CD4-positive, alpha-beta T cell treated with Interleukin-6 for 4 hours (primary cell): ENCODE results near the gene TOMM40.
"Not testable (repeated sequence)": the region's sequence is repeated elsewhere in the genome, so short reads cannot be mapped to it uniquely, and the experiment has no call there.

Experiments
- DNase-seq: peaks from one replicate; pipeline ENCODE4 v3.0.0-alpha.2; 2020; ENCODE audit warnings: mixed read lengths

TOMM40 gene

GRCh38 chr19:44900328-44901244, 9.5 kb downstream of the TOMM40 start:
- no peak for DNase-seq

DNA sequence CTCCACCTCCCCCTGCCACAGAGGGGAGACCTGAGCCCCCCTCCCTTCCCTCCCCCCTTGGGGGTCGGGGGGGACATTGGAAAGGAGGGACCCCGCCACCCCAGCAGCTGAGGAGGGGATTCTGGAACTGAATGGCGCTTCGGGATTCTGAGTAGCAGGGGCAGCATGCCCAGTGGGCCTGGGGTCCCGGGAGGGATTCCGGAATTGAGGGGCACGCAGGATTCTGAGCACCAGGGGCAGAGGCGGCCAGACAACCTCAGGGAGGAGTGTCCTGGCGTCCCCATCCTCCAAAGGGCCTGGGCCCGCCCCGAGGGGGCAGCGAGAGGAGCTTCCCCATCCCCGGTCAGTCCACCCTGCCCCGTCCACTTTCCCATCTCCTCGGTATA, 12.2 kb downstream of the TOMM40 start:
- no peak for DNase-seq

- peak; percentile 74 for DNase-seq
Measured at GRCh38 chr19:44903602-44904425, 12.8 kb downstream of the TOMM40 start.

- no peak for DNase-seq
Measured at GRCh38 chr19:44904426-44904994, 13.5 kb downstream of the TOMM40 start.

DNA sequence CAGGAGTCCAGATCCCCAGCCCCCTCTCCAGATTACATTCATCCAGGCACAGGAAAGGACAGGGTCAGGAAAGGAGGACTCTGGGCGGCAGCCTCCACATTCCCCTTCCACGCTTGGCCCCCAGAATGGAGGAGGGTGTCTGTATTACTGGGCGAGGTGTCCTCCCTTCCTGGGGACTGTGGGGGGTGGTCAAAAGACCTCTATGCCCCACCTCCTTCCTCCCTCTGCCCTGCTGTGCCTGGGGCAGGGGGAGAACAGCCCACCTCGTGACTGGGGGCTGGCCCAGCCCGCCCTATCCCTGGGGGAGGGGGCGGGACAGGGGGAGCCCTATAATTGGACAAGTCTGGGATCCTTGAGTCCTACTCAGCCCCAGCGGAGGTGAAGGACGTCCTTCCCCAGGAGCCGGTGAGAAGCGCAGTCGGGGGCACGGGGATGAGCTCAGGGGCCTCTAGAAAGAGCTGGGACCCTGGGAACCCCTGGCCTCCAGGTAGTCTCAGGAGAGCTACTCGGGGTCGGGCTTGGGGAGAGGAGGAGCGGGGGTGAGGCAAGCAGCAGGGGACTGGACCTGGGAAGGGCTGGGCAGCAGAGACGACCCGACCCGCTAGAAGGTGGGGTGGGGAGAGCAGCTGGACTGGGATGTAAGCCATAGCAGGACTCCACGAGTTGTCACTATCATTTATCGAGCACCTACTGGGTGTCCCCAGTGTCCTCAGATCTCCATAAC, 14.5 kb downstream of the TOMM40 start, which contains the start of gene APOE:
Gene APOE, plus strand, starts transcription at position 360 of the 724 bp plus-strand sequence. CDS start 829 bp downstream, outside the sequence.
- DNase-seq, result no peak

DNA sequence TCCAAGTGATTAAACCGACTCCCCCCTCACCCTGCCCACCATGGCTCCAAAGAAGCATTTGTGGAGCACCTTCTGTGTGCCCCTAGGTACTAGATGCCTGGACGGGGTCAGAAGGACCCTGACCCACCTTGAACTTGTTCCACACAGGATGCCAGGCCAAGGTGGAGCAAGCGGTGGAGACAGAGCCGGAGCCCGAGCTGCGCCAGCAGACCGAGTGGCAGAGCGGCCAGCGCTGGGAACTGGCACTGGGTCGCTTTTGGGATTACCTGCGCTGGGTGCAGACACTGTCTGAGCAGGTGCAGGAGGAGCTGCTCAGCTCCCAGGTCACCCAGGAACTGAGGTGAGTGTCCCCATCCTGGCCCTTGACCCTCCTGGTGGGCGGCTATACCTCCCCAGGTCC, 16.6 kb downstream of the TOMM40 start:
- DNase-seq, result no peak

GRCh38 chr19:44908074-44908835, 17.2 kb downstream of the TOMM40 start:
- no peak for DNase-seq

DNA sequence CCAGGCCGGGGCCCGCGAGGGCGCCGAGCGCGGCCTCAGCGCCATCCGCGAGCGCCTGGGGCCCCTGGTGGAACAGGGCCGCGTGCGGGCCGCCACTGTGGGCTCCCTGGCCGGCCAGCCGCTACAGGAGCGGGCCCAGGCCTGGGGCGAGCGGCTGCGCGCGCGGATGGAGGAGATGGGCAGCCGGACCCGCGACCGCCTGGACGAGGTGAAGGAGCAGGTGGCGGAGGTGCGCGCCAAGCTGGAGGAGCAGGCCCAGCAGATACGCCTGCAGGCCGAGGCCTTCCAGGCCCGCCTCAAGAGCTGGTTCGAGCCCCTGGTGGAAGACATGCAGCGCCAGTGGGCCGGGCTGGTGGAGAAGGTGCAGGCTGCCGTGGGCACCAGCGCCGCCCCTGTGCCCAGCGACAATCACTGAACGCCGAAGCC, 17.8 kb downstream of the TOMM40 start:
- no peak for DNase-seq

DNA sequence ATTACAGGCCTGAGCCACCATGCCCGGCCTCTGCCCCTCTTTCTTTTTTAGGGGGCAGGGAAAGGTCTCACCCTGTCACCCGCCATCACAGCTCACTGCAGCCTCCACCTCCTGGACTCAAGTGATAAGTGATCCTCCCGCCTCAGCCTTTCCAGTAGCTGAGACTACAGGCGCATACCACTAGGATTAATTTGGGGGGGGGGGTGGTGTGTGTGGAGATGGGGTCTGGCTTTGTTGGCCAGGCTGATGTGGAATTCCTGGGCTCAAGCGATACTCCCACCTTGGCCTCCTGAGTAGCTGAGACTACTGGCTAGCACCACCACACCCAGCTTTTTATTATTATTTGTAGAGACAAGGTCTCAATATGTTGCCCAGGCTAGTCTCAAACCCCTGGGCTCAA, 18.7 kb downstream of the TOMM40 start:
- DNase-seq, result no peak

DNA sequence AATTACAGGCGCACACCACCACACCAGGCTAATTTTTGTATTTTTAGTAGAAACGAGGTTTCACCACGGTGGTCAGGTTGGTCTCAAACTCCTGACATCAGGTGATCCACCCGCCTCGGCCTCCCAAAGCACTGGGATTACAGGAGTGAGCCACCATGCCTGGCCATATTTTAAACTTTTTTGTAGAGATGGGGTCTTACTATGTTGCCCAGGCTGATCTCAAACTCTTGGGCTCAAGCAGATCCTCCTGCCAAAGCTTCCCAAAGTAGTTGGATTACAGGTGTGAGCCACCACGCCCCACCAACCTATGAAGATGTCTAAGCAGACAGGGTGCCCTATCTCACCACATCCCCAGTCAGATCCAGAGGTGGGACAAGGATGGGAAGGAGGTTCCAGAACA, 20.8 kb downstream of the TOMM40 start:
- DNase-seq, result not testable (repeated sequence)

DNA sequence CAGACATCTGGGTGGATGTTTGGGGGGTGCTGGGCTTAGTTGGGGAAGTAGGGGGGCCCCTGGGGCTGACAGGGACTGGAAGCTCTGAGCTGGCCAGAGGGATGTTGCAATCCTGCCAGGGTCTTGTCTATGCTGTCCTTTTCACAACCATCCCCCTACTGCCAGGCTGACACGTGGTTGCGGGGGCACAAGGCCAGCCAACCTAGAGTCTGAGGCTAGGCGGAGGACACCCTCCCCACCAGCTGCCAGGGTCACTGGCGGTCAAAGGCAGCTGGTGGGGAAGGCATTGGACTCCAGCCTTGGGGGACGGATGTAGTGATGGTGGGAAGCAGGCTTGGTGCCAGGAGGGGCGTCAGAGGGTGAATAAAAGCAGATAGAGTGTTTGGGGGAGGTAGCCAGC, 21.8 kb downstream of the TOMM40 start:
- DNase-seq, result no peak

- DNase-seq, result not testable (repeated sequence)
Measured at GRCh38 chr19:44913512-44914432, 22.7 kb downstream of the TOMM40 start.

DNA sequence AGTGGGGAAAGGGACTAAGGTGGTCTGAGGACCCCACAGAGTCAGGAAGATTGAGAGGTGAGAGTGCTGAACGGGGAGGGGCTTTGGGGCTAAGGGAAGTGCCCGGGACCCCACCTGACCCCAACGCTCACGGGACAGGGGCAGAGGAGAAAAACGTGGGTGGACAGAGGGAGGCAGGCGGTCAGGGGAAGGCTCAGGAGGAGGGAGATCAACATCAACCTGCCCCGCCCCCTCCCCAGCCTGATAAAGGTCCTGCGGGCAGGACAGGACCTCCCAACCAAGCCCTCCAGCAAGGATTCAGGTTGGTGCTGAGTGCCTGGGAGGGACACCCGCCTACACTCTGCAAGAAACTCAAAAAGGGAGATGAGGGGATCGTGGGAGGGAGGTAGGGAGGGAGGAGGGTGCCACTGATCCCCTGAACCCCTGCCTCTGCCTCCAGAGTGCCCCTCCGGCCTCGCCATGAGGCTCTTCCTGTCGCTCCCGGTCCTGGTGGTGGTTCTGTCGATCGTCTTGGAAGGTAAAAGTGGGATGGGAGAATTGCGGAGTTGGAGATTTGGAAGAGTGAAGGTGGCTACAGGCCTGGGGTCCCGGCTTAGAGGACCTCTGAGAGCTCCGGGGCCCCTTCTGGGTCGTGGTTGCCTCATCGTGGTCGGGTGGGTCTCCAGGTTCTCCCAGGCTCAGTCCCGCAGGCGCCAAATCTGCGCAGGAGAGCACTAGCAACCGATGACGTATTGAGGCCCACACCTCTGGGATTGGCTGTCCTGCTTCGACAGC, 23.6 kb downstream of the TOMM40 start, which contains the start of gene APOC1:
Gene APOC1, plus strand, starts transcription at position 176 of the 774 bp plus-strand sequence. Its CDS starts 284 bp downstream, at position 460.
- peak; percentile 83 for DNase-seq

DNA sequence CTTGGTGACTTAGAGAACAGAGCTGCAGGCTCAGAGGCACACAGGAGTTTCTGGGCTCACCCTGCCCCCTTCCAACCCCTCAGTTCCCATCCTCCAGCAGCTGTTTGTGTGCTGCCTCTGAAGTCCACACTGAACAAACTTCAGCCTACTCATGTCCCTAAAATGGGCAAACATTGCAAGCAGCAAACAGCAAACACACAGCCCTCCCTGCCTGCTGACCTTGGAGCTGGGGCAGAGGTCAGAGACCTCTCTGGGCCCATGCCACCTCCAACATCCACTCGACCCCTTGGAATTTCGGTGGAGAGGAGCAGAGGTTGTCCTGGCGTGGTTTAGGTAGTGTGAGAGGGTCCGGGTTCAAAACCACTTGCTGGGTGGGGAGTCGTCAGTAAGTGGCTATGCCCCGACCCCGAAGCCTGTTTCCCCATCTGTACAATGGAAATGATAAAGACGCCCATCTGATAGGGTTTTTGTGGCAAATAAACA, 33.2 kb downstream of the TOMM40 start:
- DNase-seq, result no peak

DNA sequence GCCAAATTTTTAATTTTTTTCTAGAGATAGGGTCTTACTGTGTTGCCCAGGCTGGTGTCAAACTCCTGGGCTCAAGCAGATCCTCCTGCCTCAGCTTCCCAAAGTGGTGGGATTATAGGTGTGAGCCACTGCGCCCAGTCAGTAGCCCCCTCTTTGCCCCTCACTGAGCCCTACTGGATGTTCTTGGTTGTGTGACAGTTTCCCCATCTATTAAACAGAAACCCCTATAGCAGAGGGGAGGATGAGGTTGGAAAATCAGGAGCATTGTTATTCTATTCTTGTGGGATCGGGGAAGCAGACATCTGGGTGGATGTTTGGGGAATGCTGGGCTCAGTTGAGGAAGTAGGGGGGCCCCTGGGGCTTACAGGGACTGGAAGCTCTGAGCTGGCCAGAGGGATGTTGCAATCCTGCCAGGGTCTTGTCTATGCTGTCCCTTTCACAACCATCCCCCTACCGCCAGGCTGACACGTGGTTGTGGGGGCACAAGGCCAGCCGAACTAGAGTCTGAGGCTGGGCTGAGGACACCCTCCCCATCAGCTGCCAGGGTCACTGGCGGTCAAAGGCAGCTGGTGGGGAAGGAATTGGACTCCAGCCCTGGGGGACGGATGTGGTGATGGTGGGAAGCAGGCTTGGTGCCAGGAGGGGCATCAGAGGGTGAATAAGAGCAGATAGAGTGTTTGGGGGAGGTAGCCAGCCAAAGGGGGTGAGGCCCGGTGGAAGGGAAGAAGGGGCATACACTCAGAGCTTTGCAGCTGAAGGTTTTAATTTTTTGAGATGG, 34.2 kb downstream of the TOMM40 start:
- DNase-seq, result no peak

DNA sequence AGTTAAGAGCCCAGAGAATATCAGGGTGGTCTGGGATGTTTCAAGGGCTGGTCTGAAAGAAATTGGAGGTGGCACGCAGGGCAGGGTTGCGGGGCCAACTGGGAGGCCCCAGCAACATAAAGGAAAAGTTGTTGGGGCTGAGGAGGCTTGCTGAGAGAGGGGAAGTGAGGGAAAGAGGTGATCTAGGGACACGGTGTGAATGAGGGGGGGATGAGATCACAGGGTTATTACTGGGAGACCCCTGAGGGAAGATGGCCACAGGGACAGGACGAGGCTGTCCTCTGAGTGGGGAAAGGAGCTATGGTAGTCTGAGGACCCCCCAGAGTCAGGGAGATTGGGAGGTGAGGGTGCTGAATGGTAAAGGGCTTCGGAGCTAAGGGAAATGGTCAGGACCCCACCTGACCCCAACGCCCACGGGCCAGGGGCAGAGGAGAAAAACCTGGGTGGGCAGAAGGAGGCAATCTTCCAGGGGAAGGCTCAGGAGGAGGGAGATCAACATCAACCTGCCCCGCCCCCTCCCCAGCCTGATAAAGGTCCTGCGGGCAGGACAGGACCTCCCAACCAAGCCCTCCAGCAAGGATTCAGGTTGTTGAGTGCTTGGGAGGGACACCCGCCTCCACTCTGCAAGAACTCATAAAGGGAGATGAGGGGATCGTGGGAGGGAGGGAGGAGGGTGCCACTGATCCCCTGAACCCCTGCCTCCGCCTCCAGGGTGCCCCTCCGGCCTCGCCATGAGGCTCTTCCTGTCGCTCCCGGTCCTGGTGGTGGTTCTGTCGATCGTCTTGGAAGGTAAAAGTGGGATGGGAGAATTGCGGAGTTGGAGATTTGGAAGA, 35.4 kb downstream of the TOMM40 start:
- not testable (repeated sequence) for DNase-seq

DNA sequence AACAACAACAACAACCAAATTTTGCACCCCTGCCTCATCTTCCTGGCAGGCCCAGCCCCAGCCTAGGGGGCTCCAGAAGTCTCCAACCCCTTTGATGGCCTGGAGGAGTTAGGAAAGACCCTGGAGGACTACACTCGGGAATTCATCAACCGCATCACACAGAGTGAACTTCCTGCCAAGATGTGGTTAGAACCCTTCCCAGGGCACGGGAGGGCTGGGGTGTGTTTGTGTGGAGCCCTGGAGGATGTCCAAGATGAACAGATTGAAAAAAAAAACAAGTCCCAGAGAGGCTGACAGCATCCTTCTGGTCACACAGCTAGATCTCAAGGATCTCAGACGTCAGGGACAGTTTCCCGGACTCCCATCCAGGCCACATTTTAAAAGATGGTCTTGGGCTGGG, 36.7 kb downstream of the TOMM40 start:
- no peak for DNase-seq

- DNase-seq, result no peak
Measured at GRCh38 chr19:44930088-44930487, 39.0 kb downstream of the TOMM40 start.
